ENCODE measurements around the gene DPP9.
A peak's percentile ranks its signal among the peaks of the same experiment; 100 is the strongest.

DPP9 gene

DNA sequence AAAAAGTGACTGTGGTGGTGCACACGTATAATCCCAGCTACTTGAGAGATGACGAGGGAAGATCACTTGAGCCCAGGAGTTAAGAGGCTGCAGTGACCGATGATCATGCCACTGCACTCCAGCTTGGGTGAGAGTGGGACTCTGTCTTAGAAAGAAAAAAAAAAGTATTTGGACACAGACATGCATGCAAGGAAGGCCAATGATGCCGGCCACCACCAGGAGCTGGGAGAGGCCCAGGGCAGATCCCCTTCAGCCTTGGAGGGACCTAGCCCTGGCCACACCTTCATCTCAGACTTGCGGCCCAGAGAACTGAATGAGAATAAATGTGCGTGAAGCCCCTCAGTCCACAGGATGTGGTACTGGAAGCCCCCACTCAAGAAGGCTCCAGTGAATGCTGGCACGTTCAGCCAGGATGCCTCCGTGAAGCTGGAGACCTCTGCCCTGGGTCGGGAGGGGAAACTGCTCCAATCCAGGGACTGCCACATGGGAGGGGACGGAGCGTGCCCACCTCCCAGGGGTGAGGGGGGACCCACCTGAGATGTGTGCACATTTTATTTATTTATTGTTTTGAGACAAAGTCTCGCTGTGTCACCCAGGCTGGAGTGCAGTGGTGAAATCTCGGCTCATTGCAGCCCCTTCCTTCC is 69.7 kb downstream of the DPP9 start:
- no peak for DNase-seq

DNA sequence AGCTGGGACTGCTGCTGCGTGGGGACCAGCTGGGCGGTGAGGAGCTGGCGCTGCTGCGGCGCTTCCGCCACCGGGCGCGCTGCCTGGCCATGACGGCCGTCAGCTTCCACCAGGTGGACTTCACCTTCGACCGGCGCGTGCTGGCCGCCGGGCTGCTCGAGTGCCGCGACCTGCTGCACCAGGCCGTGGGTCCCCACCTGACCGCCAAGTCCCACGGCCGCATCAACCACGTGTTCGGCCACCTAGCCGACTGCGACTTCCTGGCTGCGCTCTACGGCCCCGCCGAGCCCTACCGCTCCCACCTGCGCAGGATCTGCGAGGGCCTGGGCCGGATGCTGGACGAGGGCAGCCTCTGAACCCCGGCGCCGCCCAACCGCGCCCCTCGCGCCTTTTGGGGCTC is 71.6 kb downstream of the DPP9 start:
- DNase-seq, result no peak

DNA sequence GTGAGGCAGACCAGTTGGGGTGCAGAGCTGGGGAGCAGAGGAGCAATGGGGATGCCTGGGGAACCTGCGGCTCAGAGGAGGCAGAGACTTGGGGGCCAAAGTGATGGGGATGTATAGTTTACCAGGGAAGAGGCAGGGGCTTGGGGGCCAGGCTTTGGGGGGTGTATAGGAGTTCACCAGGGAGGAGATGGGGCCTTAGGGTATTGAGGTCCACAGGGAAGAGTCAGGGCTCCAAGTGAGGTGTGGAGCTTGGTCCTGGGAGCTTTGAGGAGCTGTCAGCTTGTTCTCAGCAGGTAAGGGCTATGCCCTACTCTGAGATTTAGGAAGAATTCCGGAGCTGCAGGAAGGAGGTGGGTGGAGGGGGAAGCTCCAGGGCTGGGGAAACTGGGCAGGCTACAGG is 73.5 kb downstream of the DPP9 start:
- DNase-seq, result no peak

DNA sequence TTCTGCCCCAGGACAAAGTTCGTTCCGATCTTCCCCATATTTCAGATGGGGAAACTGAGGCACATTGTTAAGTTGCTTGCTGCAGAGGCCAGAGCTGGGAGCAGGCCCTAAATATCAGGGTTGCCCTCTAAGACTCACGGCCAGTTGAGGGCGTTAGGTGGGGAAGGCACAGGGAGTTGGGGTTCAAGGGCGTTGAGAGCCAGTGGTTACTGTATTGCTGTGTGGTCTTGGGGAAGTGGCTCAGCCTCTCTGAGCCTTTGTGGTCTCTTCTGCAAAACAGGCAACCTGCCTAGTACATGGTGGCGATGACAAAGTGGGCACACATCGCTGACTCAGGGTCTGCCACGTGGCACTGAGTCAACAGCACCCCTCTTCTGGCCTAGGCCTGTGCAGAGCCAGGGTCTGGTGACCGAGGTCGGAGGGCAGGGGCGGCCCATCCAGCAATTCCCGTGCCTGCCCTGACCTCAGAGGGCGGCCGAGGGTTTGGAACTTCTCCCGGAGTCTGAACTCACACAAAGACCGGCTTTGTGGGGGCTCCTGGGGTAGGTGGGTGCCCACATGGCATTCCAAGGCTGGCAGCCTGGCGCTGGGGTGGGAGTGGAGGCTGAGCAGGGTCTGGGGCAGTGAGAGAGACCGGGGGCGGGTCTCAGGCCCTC is 74.1 kb downstream of the DPP9 start:
- DNase-seq, result no peak

DNA sequence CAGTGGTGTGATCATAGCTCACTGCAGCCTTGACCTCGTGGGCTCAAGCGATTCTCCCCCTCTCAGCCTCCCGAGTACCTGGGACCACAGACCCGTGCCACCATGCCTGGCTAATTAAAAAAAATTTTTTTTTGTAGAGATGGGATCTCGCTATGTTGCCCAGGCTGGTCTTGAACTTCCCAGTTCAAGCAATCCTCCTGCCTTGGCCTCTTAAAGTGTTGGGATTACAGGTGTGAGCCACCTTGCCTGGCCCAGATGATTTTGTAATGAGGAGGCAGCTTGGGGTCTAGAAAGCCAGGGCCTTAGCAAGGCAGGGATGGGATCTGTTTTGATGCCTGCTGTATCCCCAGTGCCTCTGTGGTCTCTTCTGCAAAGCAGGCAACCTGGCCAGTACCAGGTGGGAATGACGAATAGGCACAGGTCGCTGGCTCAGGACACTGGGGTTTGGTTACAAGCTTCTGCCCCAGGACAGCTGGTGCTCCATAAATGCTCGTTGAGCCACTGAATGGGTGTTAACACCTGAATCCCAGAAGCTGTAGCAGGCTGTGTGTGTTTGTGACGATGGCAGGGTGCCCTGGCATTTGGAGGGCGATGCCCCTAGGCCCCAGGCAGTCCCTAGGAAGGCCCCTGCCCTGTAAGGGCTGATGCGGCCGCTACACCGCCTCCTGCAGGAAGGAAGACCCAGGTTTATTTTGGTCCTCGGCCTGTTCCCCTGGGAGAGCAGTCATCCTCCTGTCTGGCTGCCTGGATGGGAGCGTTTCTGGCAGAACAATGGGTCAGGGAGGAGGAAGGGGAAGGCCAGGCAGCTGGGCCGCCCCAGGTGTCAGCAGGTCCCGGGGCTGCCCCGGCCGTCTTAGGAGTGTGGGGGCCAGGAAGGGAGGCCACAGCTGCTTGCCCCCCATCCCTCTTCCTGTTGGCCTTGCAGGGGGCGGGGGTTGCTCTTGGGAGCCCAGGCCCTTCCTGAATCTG is 75.7 kb downstream of the DPP9 start:
- DNase-seq, result no peak

DNA sequence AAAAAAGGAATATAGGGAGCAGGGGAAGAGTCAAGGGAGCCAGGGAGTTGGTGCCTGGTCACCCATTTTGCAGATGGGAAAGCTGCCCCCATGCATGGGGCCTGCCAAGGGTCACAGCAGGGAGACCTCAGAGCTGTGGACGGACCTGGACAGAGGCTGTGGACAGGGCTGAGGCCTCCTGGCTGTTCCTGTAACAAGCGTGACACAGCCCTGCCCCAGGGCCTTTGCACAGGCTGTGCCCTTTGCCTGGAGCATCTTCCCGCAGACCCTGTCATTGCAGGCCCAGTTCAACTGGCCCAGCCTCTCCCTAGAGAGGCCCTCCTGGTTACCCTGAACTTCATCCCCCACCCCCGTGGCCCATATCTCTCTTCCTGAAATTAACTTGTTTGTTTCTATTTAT is 77.9 kb downstream of the DPP9 start:
- no peak for DNase-seq

DNA sequence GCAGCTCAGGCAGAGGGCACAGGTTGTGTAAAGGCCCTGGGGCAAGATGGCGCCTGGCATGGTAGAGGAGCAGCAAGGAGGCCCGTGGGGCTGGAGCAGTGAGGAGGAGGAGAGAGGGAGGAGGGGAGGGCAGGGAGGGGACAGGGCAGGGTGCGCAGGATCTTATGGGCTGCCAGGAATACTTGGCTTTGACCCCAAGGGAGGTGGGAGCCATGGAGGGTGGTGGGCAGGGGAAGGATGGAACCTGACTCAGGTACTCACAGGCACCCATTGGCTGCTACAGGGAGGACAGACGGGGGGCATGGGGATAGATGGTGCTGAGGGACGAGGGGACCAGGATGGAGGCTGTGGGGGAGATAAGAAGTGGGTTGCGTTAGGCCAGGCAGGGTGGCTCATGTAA is 81.0 kb downstream of the DPP9 start:
- DNase-seq, result no peak

DNA sequence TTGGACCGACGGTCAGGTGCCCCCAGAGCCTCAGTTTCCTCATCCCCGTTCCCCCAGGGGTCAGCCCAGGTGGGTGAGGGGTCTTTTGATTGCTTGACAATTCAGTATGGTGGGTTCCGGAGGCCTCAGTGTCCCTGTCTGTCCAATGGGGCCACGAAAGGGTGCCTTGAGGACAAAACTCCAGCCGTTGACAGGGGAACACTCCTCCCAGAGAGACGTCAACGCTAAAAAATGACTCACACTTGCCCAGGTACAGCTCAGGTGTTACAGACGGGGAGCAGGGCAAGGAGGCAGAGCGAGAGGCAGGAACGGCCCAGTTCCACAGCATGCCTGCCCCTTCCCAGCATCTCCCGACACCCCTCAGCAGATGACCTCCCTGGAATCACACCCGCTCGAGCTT is 82.5 kb downstream of the DPP9 start:
- DNase-seq, result no peak

DNA sequence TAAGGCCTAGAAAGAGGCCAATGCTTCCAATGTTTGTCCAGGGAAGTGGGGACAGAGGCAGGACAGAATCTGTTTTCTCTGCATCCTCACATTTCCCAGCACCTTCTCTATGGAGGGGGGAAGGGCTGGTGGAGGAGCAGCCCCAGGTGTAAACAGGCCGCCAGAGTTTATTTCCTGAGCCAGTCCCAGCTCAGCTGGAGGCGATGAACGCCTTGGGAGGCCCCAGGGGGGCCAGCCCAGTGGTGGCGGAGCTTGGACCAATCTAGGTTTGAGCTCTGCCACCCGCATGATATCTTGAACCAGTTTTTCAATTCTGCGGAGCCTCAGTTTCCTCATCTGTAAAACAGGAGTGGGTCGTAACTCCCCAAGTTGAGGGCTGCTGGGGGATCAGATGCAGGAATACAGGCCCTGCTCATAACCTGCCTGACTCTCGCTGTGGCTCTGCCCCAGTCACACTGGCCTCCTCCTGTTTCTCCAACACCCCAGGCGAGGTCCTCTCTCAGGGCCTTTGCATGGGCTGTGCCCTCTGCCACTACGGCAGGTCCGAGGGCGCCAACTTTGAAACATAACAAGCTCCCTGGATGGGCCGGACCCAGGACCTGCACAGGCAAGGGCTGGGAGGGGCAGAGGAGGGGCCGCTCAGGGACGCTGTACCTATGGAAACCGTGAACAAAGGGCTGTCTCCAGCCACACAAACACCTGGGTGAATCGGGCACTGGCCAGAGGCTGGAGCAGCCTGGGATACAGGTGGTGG is 83.2 kb downstream of the DPP9 start:
- no peak for DNase-seq

DNA sequence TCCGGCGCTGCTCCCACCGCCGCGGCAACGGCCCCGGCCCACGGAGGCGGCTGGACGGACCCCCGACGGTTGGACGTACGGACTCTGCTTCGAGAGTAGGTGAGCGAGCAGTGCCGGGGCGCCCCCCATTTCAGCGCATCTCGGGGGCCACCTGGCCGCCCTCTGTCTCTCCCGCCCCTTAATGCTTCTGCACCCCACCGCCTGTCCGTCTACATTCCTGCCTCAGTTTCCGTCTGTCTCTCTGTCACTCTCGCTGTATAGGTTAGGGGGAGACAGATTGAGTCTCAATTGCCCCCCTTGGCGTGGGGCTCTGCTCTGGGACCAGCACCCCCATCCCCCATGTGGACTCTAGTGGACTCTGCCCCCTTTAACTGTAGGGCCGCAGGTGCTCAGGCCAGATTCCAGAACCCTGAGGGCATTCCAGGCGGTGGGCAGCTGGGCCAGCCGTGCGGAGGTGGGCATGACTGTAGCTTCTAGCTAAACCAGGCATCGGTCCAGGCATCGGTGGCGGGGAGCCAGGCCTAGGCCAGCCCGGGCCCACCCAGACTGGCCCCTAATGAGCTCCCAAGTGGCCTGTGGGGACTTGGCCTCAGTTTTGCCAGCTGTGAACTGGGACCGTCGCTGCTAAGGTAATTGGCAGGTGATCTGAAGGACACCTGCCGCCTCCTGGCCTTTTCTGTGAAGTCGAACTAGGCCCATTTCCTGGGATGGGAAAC is 84.0 kb downstream of the DPP9 start:
- no peak for DNase-seq

DNA sequence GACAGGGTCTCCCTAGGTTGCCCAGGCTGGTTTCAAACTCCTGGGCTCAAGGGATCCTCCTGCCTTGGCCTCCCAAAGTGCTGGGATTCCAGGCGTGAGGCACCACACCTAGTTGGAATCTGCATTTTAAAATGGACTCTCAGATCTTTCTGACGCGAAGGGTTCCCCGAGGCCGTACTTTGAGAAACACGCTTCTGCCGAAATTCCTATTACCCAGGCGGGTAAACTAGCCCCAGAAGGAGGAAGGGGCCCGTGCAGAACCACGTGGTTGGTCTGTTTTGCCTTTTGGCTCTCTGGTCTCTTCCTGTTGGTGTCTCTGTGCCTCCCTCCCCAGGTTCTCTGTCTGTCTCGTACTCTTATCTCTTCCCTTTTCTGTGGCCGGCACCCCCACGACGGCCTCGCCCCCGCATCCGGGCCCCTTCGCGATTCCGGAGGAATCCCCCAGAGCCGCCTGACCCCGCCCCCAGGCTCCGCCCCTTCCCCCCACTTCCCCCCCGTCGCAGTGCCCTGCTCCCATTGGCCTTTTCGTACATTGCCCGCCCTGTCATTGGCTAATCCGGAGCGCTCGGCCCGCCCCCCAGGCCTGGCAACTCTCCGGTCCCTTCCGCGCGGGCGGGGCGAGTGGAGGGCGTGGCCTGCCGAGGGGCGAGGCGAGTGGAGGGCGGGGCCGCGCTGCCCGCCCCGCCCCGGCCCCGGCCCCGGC is 84.7 kb downstream of the DPP9 start, which contains the start of gene TNFAIP8L1:
Gene TNFAIP8L1 (plus strand): TSS at position 689 of the 703 bp plus-strand sequence. CDS start 12,354 bp downstream, outside the sequence.
- peak; percentile 99 for DNase-seq

DNA sequence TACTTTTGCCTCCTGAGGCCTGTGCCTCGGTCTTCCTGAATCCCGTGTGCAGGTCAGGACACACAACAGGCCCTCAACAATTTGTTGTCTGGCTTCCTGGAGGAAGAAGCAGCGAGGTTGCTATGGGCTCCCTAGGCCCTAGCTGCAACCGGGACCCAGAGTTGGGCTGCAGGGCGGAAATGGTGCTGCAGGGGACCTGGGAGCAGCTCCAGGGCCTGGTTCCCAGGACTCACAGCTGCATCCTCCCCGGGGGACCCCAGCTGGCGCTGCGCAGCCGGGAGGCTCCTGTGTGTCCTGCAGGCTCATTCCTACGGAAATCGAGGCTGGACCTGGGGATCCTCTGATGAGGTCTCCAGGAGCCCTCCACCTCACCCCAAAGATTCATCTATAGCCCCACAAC is 85.3 kb downstream of the DPP9 start:
- no peak for DNase-seq

DNA sequence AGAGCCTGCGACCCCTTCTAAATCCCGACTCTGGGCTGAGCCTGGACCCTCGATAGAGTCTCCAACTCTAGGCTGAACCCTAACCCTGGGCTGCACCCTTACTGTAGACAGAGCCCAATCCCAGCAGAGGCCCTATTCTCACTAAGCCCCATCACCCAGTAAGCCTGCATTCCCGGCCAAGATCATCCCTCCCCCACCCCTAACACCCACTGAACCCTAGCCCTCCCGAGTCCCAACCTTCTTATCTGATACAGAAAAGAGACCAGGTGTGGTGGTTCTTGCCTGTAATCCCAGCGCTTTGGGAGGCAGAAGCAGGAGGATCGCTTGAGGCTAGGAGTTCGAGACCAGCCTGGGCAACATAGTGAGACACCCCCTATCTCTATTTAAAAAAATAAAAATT is 86.9 kb downstream of the DPP9 start:
- DNase-seq, result no peak

DNA sequence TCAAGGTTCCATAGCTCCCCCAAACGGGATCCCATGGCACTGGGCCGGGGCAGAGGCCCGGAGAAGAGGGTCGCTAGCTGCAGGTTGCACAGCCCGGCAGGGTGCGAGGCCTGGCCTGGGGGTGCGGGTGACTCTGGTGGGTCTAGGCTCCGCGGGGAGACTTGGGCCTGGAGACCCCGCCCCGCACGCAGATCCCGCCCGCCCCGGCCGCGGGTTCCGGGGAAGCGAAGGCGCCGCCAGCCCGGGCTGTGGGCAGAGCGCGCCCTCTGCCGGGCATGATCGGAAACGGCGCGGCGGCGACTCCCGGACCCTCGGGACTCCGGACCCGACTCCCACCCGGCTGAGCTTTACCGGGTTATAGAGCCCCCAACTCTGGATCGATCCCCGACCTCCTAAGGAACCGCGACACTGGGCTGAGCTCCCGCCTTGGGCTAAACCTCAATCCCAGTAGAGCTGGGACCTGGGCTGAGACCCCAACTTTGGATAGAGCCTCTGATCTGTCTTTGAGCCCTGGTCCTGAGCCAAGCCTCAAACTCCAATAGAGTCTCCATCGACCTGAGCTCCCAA is 87.4 kb downstream of the DPP9 start:
- peak; percentile 77 for DNase-seq

DNA sequence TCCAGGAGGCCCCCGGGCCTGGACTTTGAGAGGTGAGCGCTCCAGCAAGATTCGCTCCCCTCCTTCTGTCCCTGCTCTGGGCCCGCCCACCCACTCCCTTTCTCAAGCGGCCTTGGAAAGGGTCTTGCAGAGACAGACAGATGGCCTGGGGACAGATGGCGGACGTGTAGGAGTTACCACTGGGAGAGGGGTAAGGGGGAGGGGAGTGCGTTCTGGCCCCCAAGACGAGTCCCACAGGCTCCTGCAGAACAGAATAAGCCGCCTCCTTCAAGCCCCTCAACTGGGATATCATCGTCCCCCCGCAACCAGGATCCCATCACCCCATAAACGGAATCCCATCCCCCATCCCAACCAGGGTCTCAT is 87.9 kb downstream of the DPP9 start:
- no peak for DNase-seq

DNA sequence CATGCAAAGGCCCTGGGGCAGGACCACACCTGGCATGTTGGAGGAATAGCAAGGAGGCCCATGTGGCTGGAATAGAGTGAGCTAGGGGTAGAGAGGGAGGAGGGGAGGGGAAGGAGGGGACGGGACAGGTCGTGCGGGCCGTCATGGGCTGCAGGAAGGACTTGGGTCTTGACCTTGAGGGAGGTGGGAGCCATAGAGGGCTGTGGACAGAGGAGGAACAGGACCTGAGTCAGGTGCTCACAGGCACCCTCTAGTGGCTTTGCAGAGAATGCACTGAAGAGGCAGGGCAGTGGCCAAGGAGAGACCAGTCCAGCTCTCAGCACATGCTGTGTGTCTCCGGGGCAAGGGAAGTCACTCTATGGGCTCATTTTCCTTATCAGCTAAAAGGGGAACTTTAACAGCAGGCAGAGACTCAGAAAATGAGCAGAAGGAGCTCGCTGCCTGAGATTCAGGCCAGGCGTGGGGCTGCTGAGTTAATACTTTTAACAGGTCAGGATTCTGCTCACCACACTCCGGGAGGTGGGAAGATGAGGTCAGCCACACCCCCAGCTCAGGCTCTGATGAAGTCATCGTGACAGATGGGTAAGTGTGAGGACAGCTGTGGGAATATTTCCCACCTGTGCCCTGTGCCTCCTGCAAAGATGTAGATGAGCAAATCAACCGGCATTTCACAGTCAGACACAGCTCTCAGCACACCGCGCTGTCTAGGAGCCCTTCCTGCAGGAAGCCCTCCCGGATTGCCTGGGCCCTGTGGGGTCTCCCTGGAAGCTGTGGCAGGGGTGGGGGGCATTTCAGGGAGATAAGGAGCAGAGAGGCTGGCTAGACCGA is 90.3 kb downstream of the DPP9 start:
- DNase-seq, result peak; percentile 47
